OCI-LY1 (cell line): ENCODE data around the gene GPT2.

Source experiments
- EZH2 ChIP-seq: fragments of 200-600 bp; sonication (generic), shearing (Covaris generic); IDR thresholded peaks from 2 replicates; pipeline ENCODE4 v1.8.0; 2017; ENCODE audit warnings: borderline replicate concordance, mixed run types, mild to moderate bottlenecking, antibody characterized with exemption, low read length, moderate library complexity, mixed read lengths
- TF ChIP-seq, protein P1 (sequence below): fragments of 200-600 bp; sonication (generic), shearing (Covaris generic); IDR thresholded peaks from 2 replicates; pipeline ENCODE4 v1.5.1; 2017; ENCODE audit warnings: mild to moderate bottlenecking, antibody characterized with exemption, low read length, moderate library complexity, mixed read lengths

DNA sequence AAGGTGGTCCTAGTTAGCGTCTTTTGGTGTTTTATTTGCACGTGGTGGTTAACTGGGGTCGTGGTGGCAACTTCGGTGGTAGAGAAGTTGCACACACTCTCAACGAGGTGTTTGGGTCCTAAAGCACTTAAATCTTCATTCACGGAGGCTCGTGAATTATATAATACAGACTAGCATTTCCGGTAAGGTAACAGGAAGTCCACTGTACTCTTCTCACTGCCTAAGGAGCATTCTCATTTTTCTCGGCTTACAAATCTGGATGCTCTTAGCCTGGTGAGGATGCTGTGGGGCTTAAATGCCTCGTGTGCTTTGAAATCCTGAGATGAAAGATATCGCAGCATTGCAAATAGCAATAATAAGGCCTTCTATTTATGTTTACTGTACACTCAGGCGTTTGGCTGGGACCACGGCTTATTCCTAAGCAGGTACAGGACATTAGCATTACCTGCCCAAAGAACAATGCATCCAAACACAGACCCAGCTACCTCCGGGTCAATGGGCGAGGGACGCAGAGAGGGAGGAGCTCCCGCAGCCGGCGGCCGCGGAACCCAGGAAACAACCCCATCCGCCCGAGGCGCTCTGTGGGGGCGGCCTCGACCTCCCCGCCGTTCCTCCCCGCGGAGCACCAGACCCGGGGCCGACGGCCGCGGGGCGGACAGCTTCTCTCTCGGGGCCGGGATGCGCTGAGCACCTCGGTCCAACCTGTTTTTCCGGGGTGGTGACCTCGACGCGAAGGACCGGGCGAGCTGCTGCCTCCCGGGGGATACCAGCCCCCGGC, 88.5 kb downstream of the GPT2 start:
- TF ChIP-seq, protein P1, sequence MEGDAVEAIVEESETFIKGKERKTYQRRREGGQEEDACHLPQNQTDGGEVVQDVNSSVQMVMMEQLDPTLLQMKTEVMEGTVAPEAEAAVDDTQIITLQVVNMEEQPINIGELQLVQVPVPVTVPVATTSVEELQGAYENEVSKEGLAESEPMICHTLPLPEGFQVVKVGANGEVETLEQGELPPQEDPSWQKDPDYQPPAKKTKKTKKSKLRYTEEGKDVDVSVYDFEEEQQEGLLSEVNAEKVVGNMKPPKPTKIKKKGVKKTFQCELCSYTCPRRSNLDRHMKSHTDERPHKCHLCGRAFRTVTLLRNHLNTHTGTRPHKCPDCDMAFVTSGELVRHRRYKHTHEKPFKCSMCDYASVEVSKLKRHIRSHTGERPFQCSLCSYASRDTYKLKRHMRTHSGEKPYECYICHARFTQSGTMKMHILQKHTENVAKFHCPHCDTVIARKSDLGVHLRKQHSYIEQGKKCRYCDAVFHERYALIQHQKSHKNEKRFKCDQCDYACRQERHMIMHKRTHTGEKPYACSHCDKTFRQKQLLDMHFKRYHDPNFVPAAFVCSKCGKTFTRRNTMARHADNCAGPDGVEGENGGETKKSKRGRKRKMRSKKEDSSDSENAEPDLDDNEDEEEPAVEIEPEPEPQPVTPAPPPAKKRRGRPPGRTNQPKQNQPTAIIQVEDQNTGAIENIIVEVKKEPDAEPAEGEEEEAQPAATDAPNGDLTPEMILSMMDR = no peak
- no peak for TF ChIP-seq EZH2
